DMS53 treated with DMSO at 0.1 percent for 48 hours (cell line): Measurements from ENCODE around the gene OR6C65.
"Not testable (repeated sequence)": the region's sequence is repeated elsewhere in the genome, so short reads cannot be mapped to it uniquely, and the experiment has no call there.

Experiments used
- DNase-seq: peaks from one replicate; lab custom pipeline; 2025; ENCODE audit not compliant: unreplicated experiment; lab: John Stamatoyannopoulos, UW

Gene OR6C65

GRCh38 chr12:55400229-55400628, at the start of gene OR6C65:
Gene OR6C65 (plus strand): TSS chr12:55400529. CDS start chr12:55400529, 0 bp downstream.
- no peak for DNase-seq

GRCh38 chr12:55355338-55355737, 45.0 kb upstream of the OR6C65 start:
- DNase-seq, result not testable (repeated sequence)

DNA sequence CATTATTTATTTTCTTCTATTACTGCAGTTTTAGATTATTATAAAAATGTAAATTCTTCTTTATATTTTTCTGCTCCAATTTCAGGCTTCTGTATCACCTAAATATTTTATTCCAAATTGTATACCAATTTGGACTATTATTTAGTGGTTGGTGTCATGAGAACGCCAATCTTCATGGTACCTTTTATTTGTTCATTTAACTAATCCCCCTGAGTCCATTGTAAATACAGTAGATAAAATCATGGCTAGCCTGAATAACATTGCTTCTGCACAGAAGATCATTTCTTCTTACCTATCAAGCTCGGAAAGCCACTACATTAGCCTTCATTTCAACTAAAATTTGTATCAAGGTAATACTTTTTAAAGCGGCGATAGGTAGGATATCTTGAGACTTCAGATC, 37.7 kb upstream of the OR6C65 start, which contains the start of gene OR6C75:
TSS of gene OR6C75 (plus strand) at position 301 of the 400 bp plus-strand sequence. CDS start 2,136 bp downstream, outside the sequence.
- DNase-seq, result no peak

DNA sequence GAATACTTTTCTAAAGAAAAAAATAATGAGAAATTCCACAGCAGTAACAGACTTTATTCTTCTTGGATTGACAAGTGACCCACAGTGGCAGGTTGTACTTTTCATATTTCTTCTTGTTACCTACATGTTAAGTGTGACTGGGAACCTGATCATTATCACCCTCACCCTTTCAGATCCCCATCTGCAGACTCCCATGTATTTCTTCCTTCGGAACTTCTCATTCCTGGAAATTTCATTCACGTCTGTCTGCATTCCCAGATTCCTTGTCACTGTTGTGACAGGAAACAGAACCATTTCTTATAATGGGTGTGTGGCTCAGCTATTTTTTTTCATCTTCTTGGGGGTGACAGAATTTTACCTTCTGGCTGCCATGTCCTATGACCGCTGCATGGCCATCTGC, 35.2 kb upstream of the OR6C65 start:
- no peak for DNase-seq

GRCh38 chr12:55372521-55372920, 27.8 kb upstream of the OR6C65 start:
- no peak for DNase-seq

GRCh38 chr12:55385891-55386290, 14.4 kb upstream of the OR6C65 start:
- DNase-seq, result no peak

DNA sequence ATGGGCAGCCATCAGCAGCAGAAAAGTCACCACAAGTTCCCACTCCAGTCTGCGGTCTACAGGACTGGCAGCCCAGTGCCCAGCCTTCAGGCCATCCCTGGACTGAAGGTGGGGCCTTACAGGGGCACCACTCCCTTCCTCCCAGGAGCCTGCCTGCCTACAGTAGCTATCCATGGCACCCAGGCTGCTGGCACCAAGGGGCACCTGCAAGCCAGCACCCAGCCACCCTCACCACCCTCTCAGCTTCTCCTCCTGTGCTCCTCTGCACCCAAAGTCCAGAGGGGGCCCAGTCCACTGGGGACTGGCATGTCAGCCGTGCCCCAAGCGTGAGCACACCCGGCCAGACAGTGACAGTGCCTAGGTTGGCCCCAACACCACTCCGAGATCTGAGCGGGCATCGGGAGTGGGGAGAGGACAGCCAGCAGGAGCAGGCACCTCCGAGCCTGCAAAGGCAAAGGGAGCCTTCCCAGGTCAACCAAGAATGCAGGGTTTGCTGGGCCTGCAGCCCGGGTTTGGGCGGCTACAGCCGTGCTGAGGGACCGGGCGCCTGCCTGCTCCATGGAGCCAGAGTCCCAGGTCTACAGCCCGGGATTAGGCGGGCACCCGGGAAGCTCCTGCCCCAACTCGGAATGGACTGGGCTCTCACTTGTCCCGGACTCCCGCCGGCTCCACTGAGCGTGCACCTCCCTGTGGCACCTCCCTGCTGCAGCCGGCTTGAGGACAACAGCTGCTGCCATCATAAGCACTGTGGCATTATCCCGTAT, 8.1 kb upstream of the OR6C65 start:
- no peak for DNase-seq

GRCh38 chr12:55396326-55396725, 4.0 kb upstream of the OR6C65 start:
- DNase-seq, result no peak

- DNase-seq, result no peak
These were observed 7.5 kb downstream of the OR6C65 start for GRCh38 chr12:55407866-55408265.

- not testable (repeated sequence) for DNase-seq
These were observed 8.8 kb downstream of the OR6C65 start for GRCh38 chr12:55409133-55409532.

GRCh38 chr12:55412138-55412537, 11.8 kb downstream of the OR6C65 start:
- not testable (repeated sequence) for DNase-seq

DNA sequence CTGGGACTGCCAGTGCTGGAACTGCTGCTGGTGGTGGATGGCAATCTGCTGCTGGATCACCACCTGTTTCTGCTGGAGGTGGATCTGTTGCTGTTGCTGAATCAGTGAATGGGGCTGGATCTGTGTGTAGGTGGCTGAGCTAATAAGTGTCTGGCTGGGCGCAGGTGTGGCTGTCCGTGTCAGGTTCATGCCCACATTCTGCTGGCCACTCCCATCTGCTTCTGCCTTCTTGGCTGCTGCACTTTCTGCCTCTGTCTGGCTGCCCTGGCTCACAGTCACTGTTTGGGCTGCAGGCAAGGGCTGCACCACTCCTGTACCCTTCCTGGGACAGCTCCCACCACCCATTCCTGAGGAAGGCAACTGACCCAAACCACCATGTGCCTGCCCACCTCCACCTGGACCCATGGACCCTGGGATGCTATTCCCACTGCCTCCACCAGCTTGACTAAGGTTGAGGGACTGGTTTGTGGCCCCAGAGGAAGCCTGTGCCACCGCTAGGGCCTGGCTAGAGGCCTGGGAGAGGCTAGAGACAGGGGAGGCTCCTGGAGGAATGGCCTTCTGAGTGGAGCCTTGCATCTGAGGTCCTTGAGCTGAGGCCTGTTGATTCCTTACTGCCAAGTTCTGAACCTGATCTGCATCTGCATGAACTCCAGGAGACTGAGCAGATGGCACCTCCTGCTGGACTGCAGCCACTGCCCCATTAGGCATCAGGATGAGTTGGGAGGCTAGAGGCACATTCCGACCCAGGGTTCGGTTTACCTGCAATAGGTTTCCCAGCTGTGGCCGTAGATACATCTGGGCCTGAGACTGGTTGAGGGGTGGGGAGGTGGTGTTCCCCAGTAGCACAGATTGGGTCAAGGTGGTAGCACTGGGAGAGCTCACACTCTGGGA, 13.4 kb downstream of the OR6C65 start:
- DNase-seq, result not testable (repeated sequence)

- DNase-seq, result not testable (repeated sequence)
These were observed 14.1 kb downstream of the OR6C65 start for GRCh38 chr12:55414396-55414823.

DNA sequence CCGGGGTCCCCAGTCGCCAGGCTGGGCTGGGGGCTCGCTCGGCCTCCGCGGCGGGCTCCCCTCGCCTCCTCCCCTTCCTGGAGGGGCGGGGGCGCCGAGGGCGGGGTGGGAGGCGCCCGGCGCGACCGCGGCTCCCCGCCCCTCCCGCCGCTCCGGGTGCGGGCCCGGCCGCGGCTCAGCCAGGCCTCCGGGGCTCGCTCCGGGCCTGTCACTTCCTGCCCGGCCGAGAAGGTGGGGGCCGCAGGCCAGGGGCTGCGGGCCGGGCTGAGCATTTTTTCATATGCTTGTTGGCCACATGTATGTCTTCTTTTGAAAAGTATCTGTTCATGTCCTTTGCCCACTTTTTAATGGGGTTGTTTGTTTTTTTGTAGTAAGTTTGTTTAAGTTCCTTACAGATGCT, 14.6 kb downstream of the OR6C65 start:
- DNase-seq, result not testable (repeated sequence)

GRCh38 chr12:55416961-55417360, 16.6 kb downstream of the OR6C65 start:
- DNase-seq, result no peak

DNA sequence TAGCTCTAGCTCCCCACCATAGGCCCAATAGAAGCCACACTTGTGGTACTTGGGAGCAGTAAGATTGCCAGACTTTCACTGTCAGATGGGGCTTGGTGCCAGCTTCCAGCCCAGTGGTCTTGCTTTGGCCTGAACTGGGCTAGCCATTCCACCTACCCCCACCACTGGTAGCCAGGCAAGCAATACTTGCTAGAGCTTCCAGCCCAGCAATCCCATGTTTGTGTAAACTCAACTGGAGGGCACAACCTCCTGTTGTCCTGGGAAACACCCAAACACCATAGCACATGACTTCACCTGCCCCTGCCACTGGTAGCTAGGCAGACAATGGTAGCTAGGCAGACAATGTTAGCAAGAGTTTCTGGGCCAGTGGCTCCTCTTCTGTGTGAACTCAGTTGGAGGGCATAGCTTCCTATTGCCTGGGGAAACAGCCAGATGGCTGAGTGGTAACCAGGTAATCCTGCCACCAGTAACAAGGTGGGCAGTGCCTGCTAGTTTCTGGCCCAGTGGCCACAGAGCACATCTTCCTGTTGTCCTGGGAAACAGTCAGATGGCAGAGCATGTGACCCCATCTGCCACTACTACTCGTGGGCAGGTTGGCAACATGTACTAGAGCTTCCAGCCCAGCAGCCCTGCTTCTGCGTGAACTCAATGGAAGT, 20.1 kb downstream of the OR6C65 start:
- DNase-seq, result no peak

- DNase-seq, result no peak
These were observed 25.6 kb downstream of the OR6C65 start, which contains the start of gene OR6C76 for GRCh38 chr12:55425954-55426353. Gene OR6C76 (plus strand): TSS chr12:55426254. CDS start chr12:55426254, 0 bp downstream.

DNA sequence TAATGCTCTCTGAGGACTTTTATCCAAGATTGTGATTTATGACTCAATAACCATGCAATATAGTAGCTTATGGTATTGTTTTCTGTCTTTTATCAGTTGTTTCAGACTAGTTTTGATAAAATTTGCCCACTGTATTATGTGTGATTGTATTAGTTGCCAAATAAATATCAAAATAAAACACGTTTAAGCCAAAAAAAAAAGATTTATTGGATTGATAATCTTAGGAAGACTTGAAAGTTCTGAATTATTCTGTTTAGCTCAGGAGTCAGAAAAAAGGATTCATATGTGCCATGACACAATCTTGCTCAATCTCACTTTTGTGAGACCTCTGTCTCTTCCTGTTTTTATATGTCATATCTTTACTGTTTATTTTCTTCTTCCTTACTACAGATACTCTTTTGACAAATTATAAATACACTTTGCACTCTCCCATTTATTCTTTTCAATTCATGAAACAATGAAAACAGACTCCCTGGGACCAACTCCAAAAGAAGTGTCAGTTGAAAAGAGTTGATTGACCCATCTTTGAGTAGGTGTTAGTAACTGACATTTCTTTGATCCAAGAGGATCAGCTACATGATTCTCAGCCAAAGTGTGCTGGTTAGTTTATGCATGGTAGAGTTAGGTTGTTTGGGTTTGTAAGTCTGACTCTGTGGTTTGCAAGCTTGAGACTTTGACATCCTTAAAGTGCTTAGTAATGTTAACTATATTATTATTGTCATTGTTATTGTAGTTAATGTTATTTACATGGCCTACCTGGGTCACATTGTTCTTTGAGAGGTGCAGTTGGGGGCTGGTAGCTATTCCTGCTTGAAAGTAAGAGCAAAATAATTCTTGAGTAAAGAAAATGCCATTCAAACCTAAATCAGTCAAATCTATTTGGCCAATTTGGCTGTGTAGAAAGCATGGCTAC, 28.3 kb downstream of the OR6C65 start:
- no peak for DNase-seq

- not testable (repeated sequence) for DNase-seq
These were observed 40.9 kb downstream of the OR6C65 start for GRCh38 chr12:55441233-55441632.

- DNase-seq, result no peak
These were observed 43.4 kb downstream of the OR6C65 start, which contains the start of gene OR6C2 for GRCh38 chr12:55443776-55444175. Gene OR6C2 (plus strand): TSS chr12:55444076. CDS start chr12:55452214, 8,138 bp downstream.
